ENCODE measurements around the gene SCN5A.

SCN5A gene

GRCh38 chr3:38600551-38600950, 48.9 kb downstream of the SCN5A start:
- DNase-seq (ENCODE audit: low spot score) = no peak

- no peak for DNase-seq (ENCODE audit: low spot score)
Observed at GRCh38 chr3:38599886-38600285, 49.6 kb downstream of the SCN5A start.

GRCh38 chr3:38598791-38599190, 50.7 kb downstream of the SCN5A start:
- DNase-seq (ENCODE audit: low spot score) = no peak

DNA sequence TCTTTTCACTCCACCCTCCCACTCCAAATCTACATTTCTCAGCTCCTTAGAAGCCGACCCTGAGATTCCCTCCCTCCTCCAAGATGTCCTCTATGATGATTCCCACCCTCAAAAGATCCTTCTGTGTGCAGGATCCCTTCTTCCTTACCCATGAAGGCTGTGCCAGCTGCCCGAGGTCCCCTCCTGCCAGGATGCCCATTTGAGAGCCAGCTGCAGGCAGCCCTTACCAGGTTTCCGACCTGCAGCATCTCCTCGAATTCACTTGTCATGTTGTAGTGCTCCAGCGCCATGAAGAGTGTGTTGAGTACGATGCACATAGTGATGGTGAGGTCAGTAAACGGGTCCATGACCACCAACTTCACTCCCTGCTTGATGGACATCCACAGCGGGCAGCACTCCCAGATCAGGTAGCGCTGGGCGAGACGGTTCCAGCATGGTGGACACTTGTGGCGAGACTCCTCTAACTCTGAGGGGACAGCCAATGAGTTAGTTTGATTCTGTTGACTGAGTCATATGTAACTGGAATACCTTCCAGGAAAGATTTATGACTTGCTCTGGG, 51.9 kb downstream of the SCN5A start:
- DNase-seq (ENCODE audit: low spot score) = no peak

- no peak for DNase-seq (ENCODE audit: low spot score)
Observed at GRCh38 chr3:38595393-38595792, 54.1 kb downstream of the SCN5A start.

DNA sequence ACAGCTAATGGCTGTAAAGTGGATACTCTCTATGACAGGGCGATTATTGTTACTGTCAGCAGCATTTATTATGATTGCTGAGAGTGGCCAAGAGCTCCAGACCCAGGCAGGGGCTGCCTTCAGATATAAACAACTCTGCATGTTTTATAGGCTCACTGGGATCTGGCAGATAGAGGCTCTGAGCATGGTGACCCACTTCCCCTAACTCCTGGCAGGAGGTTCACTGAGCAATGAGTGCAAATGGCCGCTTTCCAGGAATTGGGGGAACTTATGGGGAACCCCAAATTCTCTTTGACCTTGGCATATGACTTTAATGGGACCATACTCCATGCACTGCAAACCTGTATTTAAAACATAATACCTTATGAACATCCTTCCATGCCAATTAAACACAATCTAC, 59.0 kb downstream of the SCN5A start:
- no peak for DNase-seq (ENCODE audit: low spot score)

- DNase-seq (ENCODE audit: low spot score) = no peak
Observed at GRCh38 chr3:38588995-38589937, 60.2 kb downstream of the SCN5A start.

- DNase-seq (ENCODE audit: low spot score) = no peak
Observed at GRCh38 chr3:38588371-38588971, 61.0 kb downstream of the SCN5A start.

GRCh38 chr3:38587548-38588131, 61.8 kb downstream of the SCN5A start:
- no peak for DNase-seq (ENCODE audit: low spot score)

GRCh38 chr3:38586546-38587520, 62.7 kb downstream of the SCN5A start:
- DNase-seq (ENCODE audit: low spot score) = no peak

DNA sequence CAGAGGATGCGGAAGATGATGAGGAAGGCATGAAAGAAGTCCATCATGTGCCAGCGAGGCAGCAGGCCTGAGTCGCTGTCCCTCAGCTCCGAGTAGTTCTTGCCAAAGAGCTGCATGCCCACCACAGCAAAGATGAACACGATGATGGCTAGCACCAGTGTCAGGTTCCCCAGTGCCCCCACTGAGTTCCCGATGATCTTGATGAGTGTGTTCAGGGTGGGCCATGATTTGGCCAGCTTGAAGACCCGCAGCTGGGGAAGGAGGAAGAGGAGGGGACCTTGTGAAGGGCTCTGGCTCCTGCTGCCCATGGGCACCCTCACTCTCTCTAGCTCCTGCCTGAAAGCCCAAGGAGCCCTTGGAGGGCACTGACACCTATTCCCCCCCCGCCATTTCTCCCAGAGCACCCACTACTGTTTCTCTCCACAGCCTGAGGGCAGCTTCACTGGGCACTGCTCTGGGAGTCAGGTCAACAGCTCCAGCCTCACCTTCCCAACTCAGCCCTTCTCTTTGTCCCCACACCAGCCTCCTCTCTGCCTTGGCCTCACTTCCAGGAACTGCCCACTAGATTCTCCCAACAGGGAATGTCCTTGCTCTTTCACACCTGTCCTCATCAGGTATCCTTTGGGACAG, 63.6 kb downstream of the SCN5A start:
- DNase-seq (ENCODE audit: low spot score) = no peak

DNA sequence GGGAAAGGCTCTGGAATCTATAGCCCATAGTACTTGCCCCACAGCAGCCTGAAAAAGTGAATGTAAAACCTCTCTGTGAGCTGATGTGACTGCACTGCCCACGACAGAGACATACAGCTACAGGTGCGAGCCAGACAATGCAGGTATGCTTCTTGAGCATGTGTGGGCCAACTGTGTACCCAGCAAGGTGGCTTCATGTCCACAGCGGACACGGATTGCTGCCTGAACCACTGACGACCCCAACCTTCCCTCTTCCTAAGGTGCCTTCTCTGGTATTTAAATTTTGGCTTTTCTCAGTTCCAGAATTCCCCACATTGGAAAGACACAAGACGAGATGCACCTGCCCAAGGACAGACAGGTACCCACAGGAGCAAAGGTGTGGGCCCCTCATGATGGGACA, 65.8 kb downstream of the SCN5A start:
- DNase-seq (ENCODE audit: low spot score) = no peak

DNA sequence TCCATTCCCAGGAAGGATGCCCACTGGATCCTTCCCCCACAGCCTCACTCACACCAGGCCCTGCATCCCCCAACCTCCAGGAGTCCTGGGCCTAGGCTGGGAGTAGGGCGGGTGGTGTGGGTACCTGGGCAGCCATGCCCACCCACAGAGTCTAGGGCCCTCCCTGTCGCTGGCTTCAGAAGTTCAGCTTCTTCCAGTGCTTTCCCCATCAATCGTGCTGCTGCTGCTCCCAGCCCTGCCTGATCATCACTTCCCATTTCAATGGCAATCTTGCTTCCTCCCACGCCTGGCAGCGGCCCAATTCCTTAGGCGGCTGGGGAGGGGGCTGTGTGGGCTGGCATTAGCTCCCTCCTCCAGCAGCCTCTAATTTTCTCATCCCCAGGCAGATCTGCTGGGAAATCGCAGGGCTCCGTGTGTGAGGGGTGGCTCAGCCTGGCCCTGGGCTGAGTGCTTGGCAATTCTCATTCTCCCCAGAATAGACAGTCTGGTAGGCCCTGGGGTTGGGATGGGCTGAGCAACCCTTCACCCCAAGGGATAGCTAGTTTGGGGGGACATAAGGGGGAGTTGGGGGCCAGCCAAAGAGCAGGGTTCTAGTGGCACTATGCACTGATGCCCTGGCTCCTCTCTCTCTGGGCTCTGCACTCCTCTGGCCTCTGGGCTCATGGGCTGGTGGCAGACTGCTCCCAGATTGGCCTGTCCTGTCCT, 66.4 kb downstream of the SCN5A start:
- DNase-seq (ENCODE audit: low spot score) = no peak

DNA sequence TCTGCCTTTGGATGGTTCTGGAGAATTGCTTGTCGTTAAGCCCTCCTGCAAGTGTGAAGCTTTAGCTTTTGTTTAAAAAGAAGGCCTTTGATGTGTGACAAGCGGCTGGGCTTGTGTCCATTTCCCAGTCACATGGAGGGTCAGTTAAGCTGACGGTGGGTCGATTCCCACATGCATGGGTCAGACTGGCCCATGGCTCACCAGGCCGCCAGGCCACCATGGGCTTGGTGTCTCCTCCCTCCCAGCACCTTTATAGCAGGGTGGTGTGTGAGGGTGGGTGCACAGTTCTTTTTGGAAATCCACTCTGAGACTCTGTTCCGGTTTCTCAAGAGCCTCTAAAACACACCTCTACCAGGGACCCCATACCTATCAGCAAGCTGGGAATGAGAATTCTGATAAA, 67.2 kb downstream of the SCN5A start:
- no peak for DNase-seq (ENCODE audit: low spot score)

DNA sequence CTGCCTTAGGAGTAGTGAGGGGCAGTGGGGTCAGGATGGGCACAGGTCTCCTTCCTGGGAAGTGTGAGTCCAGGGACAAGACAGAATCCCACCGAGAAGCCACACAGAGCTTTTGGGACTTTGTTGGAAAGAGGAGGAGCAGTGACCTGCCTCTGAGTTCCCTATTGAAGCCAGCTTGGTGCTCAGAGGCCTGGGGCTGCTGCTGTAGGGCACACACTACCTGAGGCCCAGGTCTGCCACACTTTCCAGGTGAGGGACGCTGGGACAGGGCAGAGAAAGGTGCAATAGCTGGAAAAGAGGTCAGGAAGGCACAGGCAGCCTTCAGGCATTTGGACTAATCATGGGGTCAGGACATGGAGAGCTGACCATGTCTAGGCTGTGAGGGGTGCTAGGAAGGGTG, 67.7 kb downstream of the SCN5A start:
- no peak for DNase-seq (ENCODE audit: low spot score)

- no peak for DNase-seq (ENCODE audit: low spot score)
Observed at GRCh38 chr3:38580450-38581382, 68.8 kb downstream of the SCN5A start.

DNA sequence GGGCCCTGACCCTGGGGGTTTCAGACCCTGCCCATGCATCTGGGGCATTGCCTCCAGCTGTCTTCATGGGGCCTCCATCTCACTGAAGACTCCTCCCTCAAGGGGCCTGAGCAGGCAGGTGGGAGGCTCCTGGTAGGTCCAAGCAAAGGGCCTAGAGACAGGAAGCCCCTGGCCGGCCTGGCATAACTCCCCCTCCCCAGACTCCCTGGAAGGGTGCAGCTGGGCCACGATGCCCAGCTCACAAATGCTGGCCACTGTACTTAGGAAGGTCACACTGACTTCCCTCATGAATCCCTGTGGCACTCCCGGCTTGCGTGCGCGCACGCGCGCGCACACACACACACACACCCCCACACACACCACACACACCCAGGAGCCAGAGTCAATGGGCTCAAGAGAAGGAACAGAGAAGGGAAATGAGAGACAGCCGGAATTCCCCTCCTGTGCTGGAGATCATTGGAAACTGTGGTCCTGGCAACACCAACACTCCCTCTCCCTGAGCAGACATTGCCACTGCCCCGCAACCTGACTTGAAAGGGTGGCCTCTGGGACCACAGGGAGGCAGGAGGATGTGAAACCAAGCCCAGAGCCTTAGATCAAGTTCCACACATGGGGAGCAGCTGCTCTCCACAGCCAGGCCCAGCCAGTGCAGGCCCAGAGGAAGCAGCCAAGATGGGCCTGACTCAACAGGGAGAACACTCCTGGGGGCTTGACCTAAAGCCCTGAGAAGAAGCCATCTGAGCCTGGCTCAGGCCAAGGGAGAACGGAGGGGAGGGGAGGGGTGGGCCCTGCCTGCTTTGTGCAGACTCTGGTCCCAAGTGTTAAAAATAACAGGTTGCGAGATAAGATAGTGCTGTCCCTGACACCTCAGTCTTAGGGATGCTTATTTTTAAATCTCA, 69.7 kb downstream of the SCN5A start:
- peak; percentile 11 for DNase-seq (ENCODE audit: low spot score)

GRCh38 chr3:38579141-38579540, 70.3 kb downstream of the SCN5A start:
- DNase-seq (ENCODE audit: low spot score) = no peak
